Mammary epithelial cell (primary cell): ENCODE results near the gene TASP1.

Experiments used
- CTCF ChIP-seq, 2 donors: IDR thresholded peaks in 1 of 2; conservative IDR thresholded peaks in 1 of 2; 2 replicates each; pipeline ENCODE4 v1.5.1; 2011 to 2012; ENCODE audit warnings: inconsistent platforms in 2 of 2, low read length in 2 of 2, mild to moderate bottlenecking in 2 of 2, control low read depth in 1 of 2, low read depth in 1 of 2; ENCODE audit not compliant: insufficient read depth in 1 of 2; ENCODE audit errors: extremely low read depth in 1 of 2
- EZH2 ChIP-seq: IDR thresholded peaks from 2 replicates; pipeline ENCODE4 v1.6.1; 2012; ENCODE audit warnings: low read length, inconsistent platforms, borderline replicate concordance

- no peak for TF ChIP-seq CTCF (conservative IDR thresholded peaks at IDR 0.05 in 1 of 2, IDR thresholded peaks at IDR 0.05 in 1 of 2; ENCODE audit: extremely low read depth in 1 of 2, insufficient read depth in 1 of 2, low read depth in 1 of 2, low read length in 2 of 2)
- no peak for TF ChIP-seq EZH2
Observed at GRCh38 chr20:13342469-13343242, 296.1 kb downstream of the TASP1 start.
